Gastrocnemius medialis (tissue), 4 donors: Measurements from ENCODE around the gene JMJD7. TPM values are rescaled to one million over a fixed set of nuclear protein-coding genes. Genes with fewer than 3 reads are reported as not detected.

Source experiments
- ATAC-seq, 2 donors: fragments of 150-250 bp; one replicate each; pipeline ENCODE4 v1.9.1; 2016
- DNase-seq, 2 donors: peaks; one replicate each; pipeline ENCODE4 v3.0.0-alpha.2; 2019
- H3K27ac ChIP-seq, 4 donors: fragments of 200-600 bp; sonication (generic); 1 replicate in 1 of 4; 2 replicates in 3 of 4; pipeline ENCODE4 v1.5.1; 2016 to 2018; ENCODE audit warnings: mild to moderate bottlenecking in 2 of 4, moderate library complexity in 1 of 4
- H3K27me3 ChIP-seq, 3 donors: fragments of 200-600 bp; sonication (generic) in 2 of 3; 1 replicate in 1 of 3; 2 replicates in 2 of 3; pipeline versions ENCODE4 v1.5.1 to v1.6.0; 2016 to 2019; ENCODE audit warnings: mild to moderate bottlenecking in 1 of 3, moderate library complexity in 1 of 3
- H3K36me3 ChIP-seq, 2 donors: fragments of 200-600 bp; sonication (generic) in 1 of 2; one replicate each; pipeline ENCODE4 v1.5.1; 2017 to 2018
- H3K4me1 ChIP-seq, 2 donors: fragments of 200-600 bp; sonication (generic) in 1 of 2; one replicate each; pipeline ENCODE4 v1.5.1; 2016 to 2017; ENCODE audit warnings: mild to moderate bottlenecking in 2 of 2
- H3K4me3 ChIP-seq, 4 donors: fragments of 200-600 bp; sonication (generic) in 3 of 4; 1 replicate in 1 of 4; 2 replicates in 3 of 4; pipeline ENCODE4 v1.5.1; 2016 to 2019; ENCODE audit warnings: mild to moderate bottlenecking in 2 of 4
- H3K9me3 ChIP-seq, 3 donors: fragments of 200-600 bp; sonication (generic) in 2 of 3; 1 replicate in 1 of 3; 2 replicates in 2 of 3; pipeline ENCODE4 v1.5.1; 2016 to 2019
- POLR2A ChIP-seq, 2 donors: fragments of 450-650 bp; IDR thresholded peaks; one replicate each; pipeline ENCODE4 v1.6.1; 2017; ENCODE audit warnings: antibody characterized with exemption in 2 of 2, mild to moderate bottlenecking in 2 of 2, moderate library complexity in 2 of 2
- in situ Hi-C, 4 donors: fragments of 200-750 bp; cut with MboI; loops; one replicate each; pipeline versions ENCODE4 v1.15.0 to v1.8.0; 2017; ENCODE audit warnings: low sequenced_read_pairs in 4 of 4
- intact Hi-C: fragments of 100-400 bp; cut with DNase I; formaldehyde crosslinking; loops from one replicate; pipeline ENCODE4 v1.15.1; 2023; ENCODE audit warnings: low total_unique reads
- total RNA-seq, 4 donors: library from RNA; depleted of rRNA; stranded (reverse); fragments of >200 nt; gene quantifications; one replicate each; pipeline versions ENCODE4 v1.1.0 to v1.2.3, GENCODE V29; 2016
- TF ChIP-seq, protein P1 (sequence below), 5 experiments: fragments of 450-650 bp in 3 of 5; fragments of 200-600 bp in 2 of 5; sonication (generic) in 2 of 5; IDR thresholded peaks in 4 of 5; conservative IDR thresholded peaks in 1 of 5; 1 replicate in 4 of 5; 2 replicates in 1 of 5; pipeline ENCODE4 v1.5.1; 2016 to 2019; ENCODE audit warnings: antibody characterized with exemption in 5 of 5, mild to moderate bottlenecking in 3 of 5, moderate library complexity in 3 of 5

The JMJD7 gene
- total RNA-seq, 4 donors from 2014 or later: 1.7 to 7.6 (median 3.9) TPM

DNA sequence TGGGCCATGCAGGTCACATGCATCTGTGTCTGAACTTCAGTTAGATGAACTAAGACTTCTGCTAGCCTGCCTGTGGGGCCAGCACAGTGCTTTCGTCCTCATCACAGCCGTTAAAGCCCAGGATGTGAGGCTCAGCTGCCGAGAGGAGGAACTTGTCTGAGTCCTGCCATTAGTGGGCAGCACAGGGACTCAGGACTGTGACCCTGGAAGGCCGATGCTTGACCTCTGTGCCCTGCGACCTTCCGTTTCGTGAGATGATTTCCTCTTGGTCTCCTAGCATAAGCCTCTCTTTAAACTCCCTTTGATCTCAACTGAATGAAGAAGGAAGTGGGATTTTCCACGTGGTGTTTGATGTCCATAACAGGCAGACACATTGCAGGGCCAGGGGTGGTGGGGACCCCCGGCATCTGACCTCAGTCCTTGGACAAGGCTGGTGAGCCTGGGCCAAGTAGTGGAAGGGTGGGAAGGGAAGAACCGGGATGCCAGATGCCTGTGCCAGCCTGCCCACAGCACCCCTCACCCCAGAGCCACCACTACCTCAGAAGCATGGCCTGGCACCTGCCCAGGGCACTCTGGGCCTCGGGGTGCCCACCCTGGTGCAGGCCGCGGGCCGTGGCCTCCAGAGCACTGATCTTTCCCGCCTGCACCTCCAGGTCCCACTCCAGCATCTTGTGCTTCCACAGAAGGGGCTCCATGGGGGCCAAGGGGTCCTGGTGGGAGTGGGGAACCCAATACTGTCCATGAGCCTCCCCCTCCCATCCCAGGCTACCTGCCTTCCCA, 32.3 kb downstream of the JMJD7 start:
- ATAC-seq: no peak
- DNase-seq: no peak
- in situ Hi-C loops (no loop called here), intact Hi-C loops (no loop called here)
- Histone ChIP-seq H3K36me3 (no peaks in the 10 kb centered on the region), H3K9me3 (no peaks in the 10 kb centered on the region), H3K27ac (no peak overlapping the region), H3K4me1 (no peaks in the 10 kb centered on the region), H3K4me3 (no peak overlapping the region), H3K27me3 (peaks cover 0 to 6% (median 0%) of the 10 kb centered on the region in 3 donors)
- TF ChIP-seq POLR2A (IDR thresholded peaks at IDR 0.05): no peak
- TF ChIP-seq, protein P1, sequence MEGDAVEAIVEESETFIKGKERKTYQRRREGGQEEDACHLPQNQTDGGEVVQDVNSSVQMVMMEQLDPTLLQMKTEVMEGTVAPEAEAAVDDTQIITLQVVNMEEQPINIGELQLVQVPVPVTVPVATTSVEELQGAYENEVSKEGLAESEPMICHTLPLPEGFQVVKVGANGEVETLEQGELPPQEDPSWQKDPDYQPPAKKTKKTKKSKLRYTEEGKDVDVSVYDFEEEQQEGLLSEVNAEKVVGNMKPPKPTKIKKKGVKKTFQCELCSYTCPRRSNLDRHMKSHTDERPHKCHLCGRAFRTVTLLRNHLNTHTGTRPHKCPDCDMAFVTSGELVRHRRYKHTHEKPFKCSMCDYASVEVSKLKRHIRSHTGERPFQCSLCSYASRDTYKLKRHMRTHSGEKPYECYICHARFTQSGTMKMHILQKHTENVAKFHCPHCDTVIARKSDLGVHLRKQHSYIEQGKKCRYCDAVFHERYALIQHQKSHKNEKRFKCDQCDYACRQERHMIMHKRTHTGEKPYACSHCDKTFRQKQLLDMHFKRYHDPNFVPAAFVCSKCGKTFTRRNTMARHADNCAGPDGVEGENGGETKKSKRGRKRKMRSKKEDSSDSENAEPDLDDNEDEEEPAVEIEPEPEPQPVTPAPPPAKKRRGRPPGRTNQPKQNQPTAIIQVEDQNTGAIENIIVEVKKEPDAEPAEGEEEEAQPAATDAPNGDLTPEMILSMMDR (IDR thresholded peaks at IDR 0.05 in 4 of 5, conservative IDR thresholded peaks at IDR 0.05 in 1 of 5): no peak

DNA sequence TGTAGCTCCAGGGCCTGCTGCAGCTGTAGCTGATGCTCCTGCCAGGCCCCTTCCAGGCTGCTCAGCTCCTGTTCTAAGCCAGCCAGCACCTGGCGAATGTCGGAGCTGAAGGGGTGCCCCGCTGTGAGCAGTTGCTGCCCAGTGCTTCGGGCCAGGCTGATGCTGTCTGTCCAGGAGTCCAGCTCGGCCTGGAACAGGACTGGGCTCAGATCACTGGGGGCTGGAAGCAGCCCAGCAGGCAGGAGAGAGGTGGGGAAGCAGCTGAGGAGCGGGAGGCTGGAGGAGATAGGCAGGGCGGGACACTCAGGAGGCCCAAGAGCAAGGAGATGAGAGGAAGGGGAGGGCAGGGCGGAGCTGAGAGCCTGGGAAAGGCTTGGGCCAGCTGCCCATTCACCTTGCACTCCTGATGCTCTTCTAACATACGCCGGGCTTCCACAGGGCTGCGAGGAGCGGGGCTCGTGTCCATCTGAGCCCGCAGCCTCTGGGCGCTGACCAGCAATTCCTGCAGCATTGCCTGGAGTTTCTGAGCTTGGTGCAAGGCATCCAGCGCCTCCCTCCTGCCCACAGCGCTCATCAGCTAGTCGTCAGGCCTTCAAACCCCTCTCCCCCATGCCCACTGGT, 34.0 kb downstream of the JMJD7 start:
- DNase-seq (no peak), ATAC-seq (no peak)
- Histone ChIP-seq H3K27me3 (no peaks in the 10 kb centered on the region), H3K27ac (no peak overlapping the region), H3K36me3 (no peaks in the 10 kb centered on the region), H3K4me3 (no peak overlapping the region), H3K4me1 (no peaks in the 10 kb centered on the region), H3K9me3 (no peaks in the 10 kb centered on the region)
- TF ChIP-seq POLR2A (IDR thresholded peaks at IDR 0.05): no peak
- TF ChIP-seq, protein P1 (IDR thresholded peaks at IDR 0.05 in 4 of 5, conservative IDR thresholded peaks at IDR 0.05 in 1 of 5): no peak
- intact Hi-C loops: no loop called here
- in situ Hi-C loops: no loop called here

DNA sequence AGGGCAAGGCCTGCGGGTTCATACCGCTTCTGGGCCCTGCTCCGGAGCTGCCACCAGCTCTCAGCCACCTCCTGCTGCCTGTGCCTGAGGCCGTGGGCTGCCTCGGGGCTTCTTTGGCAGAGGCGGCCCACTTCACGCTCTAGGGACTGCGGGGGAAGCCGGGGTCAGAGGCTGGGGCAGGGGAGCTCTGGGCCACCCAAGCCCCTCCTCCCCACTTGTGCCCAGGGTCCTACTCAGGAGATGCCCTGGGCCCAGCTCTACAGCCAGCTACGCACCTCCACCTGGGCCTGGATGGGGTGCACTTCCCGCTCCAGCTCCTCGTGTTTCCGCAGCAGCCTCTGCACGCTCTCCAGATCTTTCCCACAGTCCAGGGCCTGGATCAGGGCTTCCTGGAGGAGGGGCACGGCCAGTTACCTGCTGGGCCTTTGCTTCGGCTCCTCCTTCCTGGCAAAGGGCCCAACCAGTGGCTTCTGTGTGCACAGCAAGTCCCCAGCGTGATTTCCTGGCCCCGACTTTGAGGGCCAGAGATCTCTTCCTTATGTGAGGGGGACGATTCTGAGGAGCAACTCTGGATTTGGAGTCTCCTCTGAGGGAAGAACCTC, 34.7 kb downstream of the JMJD7 start:
- Histone ChIP-seq H3K4me3 (no peak overlapping the region), H3K4me1 (no peaks in the 10 kb centered on the region), H3K36me3 (no peaks in the 10 kb centered on the region), H3K27ac (no peak overlapping the region), H3K9me3 (no peaks in the 10 kb centered on the region), H3K27me3 (no peaks in the 10 kb centered on the region)
- intact Hi-C loops (no loop called here), in situ Hi-C loops (no loop called here)
- DNase-seq: no peak
- no peak for ATAC-seq
- TF ChIP-seq POLR2A (IDR thresholded peaks at IDR 0.05): no peak
- TF ChIP-seq, protein P1 (IDR thresholded peaks at IDR 0.05 in 4 of 5, conservative IDR thresholded peaks at IDR 0.05 in 1 of 5): no peak

DNA sequence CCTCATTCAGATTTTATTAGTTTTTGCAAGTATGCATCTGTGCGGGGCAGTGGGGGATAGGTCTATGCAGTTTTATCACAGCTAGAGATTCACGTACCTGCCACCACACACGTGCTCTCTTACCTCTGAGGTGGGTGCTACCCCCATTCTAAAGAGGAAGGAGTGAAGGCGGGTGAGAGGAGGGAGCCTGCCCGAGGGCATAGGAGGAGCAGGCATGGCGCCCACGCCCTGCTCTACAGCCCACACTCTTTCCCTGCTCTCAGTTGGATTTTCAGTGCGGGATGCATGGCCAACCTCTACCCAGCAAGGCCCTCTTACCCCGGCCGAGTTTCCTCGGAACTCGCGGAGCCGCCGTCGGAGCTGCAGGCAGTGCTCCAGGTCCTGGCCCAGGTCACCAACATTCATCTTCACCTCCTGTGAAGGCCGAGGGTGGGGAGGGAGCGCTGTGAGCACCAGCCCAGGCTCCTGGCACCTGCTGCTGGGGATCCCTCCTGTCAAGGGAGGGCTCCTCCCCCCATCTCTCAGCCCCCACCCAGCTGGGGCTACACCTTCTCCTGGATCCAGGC, 37.7 kb downstream of the JMJD7 start:
- in situ Hi-C loops: no loop called here
- no peaks in the 10 kb centered on the region for H3K4me1 ChIP-seq
- no peak overlapping the region for H3K4me3 ChIP-seq
- ATAC-seq (no peak), DNase-seq (no peak)
- no peaks in the 10 kb centered on the region for H3K36me3 ChIP-seq
- intact Hi-C loops: no loop called here
- H3K27me3 ChIP-seq: no peaks in the 10 kb centered on the region
- H3K27ac ChIP-seq: no peak overlapping the region
- no peaks in the 10 kb centered on the region for H3K9me3 ChIP-seq
- TF ChIP-seq POLR2A (IDR thresholded peaks at IDR 0.05): no peak
- TF ChIP-seq, protein P1 (IDR thresholded peaks at IDR 0.05 in 4 of 5, conservative IDR thresholded peaks at IDR 0.05 in 1 of 5): no peak
